T-helper 1 cell treated with Interleukin-12 subunit alpha and Interleukin-12 subunit beta and Interleukin-4 antibody, amounts not matched to agents 30 μg/mL and 1 μg/mL, for 36 hours (primary cell): ENCODE data around the gene LCE6A.

Experiments used
- H3K27ac Mint-ChIP-seq: one replicate; pipeline ENCODE4 v1.8.0; 2021; ENCODE audit warnings: mild to moderate bottlenecking, mixed read lengths
- H3K27me3 Mint-ChIP-seq: one replicate; pipeline ENCODE4 v1.8.0; 2021; ENCODE audit warnings: low read depth, mixed read lengths
- H3K36me3 Mint-ChIP-seq: one replicate; pipeline ENCODE4 v1.8.0; 2021; ENCODE audit warnings: low read depth, mixed read lengths
- H3K4me1 Mint-ChIP-seq: one replicate; pipeline ENCODE4 v1.8.0; 2021; ENCODE audit warnings: low read depth, mixed read lengths
- H3K4me3 Mint-ChIP-seq: one replicate; pipeline ENCODE4 v1.8.0; 2021; ENCODE audit warnings: mild to moderate bottlenecking, moderate library complexity, mixed read lengths
- H3K9me3 Mint-ChIP-seq: one replicate; pipeline ENCODE4 v1.8.0; 2021; ENCODE audit warnings: mixed read lengths

Gene LCE6A

GRCh38 chr1:152884966-152885624 lies 42.4 kb downstream of the LCE6A start:
- Mint-ChIP-seq H3K27ac (no peak overlapping the region), H3K27me3 (peaks cover 14% of the 10 kb centered on the region), H3K4me1 (no peaks in the 10 kb centered on the region), H3K36me3 (no peaks in the 10 kb centered on the region), H3K9me3 (no peaks in the 10 kb centered on the region), H3K4me3 (no peak overlapping the region)

- Mint-ChIP-seq H3K27ac (no peak overlapping the region), H3K27me3 (peaks cover 14% of the 10 kb centered on the region), H3K36me3 (no peaks in the 10 kb centered on the region), H3K9me3 (no peaks in the 10 kb centered on the region), H3K4me1 (no peaks in the 10 kb centered on the region), H3K4me3 (no peak overlapping the region)
Measured at GRCh38 chr1:152886085-152886484, 43.4 kb downstream of the LCE6A start.

GRCh38 chr1:152886758-152887409 lies 44.2 kb downstream of the LCE6A start:
- no peak overlapping the region for H3K4me3 Mint-ChIP-seq
- no peaks in the 10 kb centered on the region for H3K4me1 Mint-ChIP-seq
- peaks cover 14% of the 10 kb centered on the region for H3K27me3 Mint-ChIP-seq
- no peak overlapping the region for H3K27ac Mint-ChIP-seq
- no peaks in the 10 kb centered on the region for H3K9me3 Mint-ChIP-seq
- H3K36me3 Mint-ChIP-seq, result no peaks in the 10 kb centered on the region

- H3K36me3 Mint-ChIP-seq, result no peaks in the 10 kb centered on the region
- no peak overlapping the region for H3K27ac Mint-ChIP-seq
- H3K4me1 Mint-ChIP-seq, result no peaks in the 10 kb centered on the region
- no peaks in the 10 kb centered on the region for H3K9me3 Mint-ChIP-seq
- H3K4me3 Mint-ChIP-seq, result no peak overlapping the region
- H3K27me3 Mint-ChIP-seq, result peaks cover 14% of the 10 kb centered on the region
Measured at GRCh38 chr1:152888126-152888525, 45.5 kb downstream of the LCE6A start.
